GM12878 (cell line): ENCODE measurements around the gene SCAMP4. TPM values are rescaled to one million over a fixed set of nuclear protein-coding genes. Genes with fewer than 3 reads are reported as not detected.

Source experiments
- ATAC-seq: fragments of 200-7000 bp; cut with Tn5 transposase; 3 replicates; pipeline ENCODE4 v1.9.1; 2020; ENCODE audit warnings: mild to moderate bottlenecking, moderate library complexity
- BruUV-seq: library from RNA; stranded (reverse); fragments of 400-500 nt; replicated peaks from 2 replicates; lab custom pipeline; 2021; lab: Mats Ljungman, UMichigan
- CTCF ChIA-PET: fragments of 300-600 bp; sonication (Branson Sonifier 250); formaldehyde crosslinking; extraction: SDS; loops from one replicate; lab custom pipeline; 2021; ENCODE audit warnings: inconsistent platforms; lab: Yijun Ruan, JAX
- POLR2A ChIA-PET: fragments of 350-600 bp; formaldehyde crosslinking; extraction: SDS; loops from one replicate; lab custom pipeline; 2021; ENCODE audit warnings: inconsistent platforms; lab: Charles Lee
- RAD21 ChIA-PET: fragments of 300-600 bp; sonication (Branson Sonifier 250); formaldehyde crosslinking; loops from one replicate; lab custom pipeline; 2023; ENCODE audit warnings: antibody characterized with exemption; ENCODE audit not compliant: unreplicated experiment; lab: Charles Lee
- SMC1A ChIA-PET: fragments of 300-600 bp; sonication (Branson Sonifier 250); formaldehyde crosslinking; loops from one replicate; lab custom pipeline; 2023; ENCODE audit not compliant: unreplicated experiment, uncharacterized antibody; lab: Charles Lee
- DNase-seq: peaks from one replicate; pipeline ENCODE4 v3.0.0-alpha.2; 2011; ENCODE audit warnings: low read depth, low spot score
- FAIRE-seq: peaks from 3 replicates; lab custom pipeline; 2011; peaks lifted over from hg19 to GRCh38; lab: Jason Lieb, UNC
- H2AFZ ChIP-seq: 2 replicates; pipeline ENCODE4 v1.6.0; 2011; ENCODE audit warnings: low read depth, low read length, control low read depth; ENCODE audit not compliant: control insufficient read depth
- H3K27ac ChIP-seq: 2 replicates; pipeline ENCODE4 v1.5.1; 2011; ENCODE audit warnings: control low read depth; ENCODE audit not compliant: control insufficient read depth, insufficient read depth
- H3K27me3 ChIP-seq, 2 experiments: replicated peaks in 1 of 2; 2 replicates each; pipeline versions ENCODE4 v1.6.0 to v1.6.1; 2011; ENCODE audit warnings: low read length in 1 of 2; ENCODE audit not compliant: control insufficient read depth in 2 of 2, insufficient read depth in 2 of 2
- H3K36me3 ChIP-seq, 2 experiments: 2 replicates each; pipeline ENCODE4 v1.5.1; 2011; ENCODE audit warnings: low read length in 1 of 2; ENCODE audit not compliant: control insufficient read depth in 2 of 2, insufficient read depth in 2 of 2
- H3K4me1 ChIP-seq: 2 replicates; pipeline ENCODE4 v1.6.1; 2011; ENCODE audit warnings: mild to moderate bottlenecking, low read length, moderate library complexity, mixed read lengths; ENCODE audit not compliant: control insufficient read depth, insufficient read depth
- H3K4me2 ChIP-seq: 2 replicates; pipeline ENCODE4 v1.6.0; 2011; ENCODE audit warnings: control low read depth; ENCODE audit not compliant: control insufficient read depth, insufficient read depth
- H3K4me3 ChIP-seq: fragments of 200-600 bp; sonication (generic); 2 replicates; pipeline ENCODE4 v1.5.1; 2016
- H3K79me2 ChIP-seq: 2 replicates; pipeline ENCODE4 v1.6.0; 2011; ENCODE audit warnings: low read length; ENCODE audit not compliant: control insufficient read depth, insufficient read depth
- H3K9ac ChIP-seq: 2 replicates; pipeline ENCODE4 v1.8.0; 2011; ENCODE audit warnings: low read length, control low read depth, mixed read lengths; ENCODE audit not compliant: control insufficient read depth, insufficient read depth
- H3K9me3 ChIP-seq: replicated peaks from 3 replicates; pipeline ENCODE4 v1.5.1; 2011; ENCODE audit warnings: mild to moderate bottlenecking, low read length; ENCODE audit not compliant: control insufficient read depth, insufficient read depth
- H4K20me1 ChIP-seq: 2 replicates; pipeline ENCODE4 v1.6.0; 2011; ENCODE audit not compliant: control insufficient read depth, insufficient read depth
- BCL11A ChIP-seq: IDR thresholded peaks from 2 replicates; pipeline ENCODE4 v1.6.1; 2011; ENCODE audit warnings: low read depth, low read length
- EP300 ChIP-seq, 2 experiments: fragments of 150-350 bp in 1 of 2; IDR thresholded peaks; 2 replicates each; pipeline ENCODE4 v1.6.1; 2011 to 2012; ENCODE audit warnings: low read depth in 2 of 2, low read length in 2 of 2, borderline replicate concordance in 1 of 2, improper control_type of control experiment in 1 of 2, inconsistent platforms in 1 of 2; ENCODE audit not compliant: control insufficient read depth in 1 of 2
- FOS ChIP-seq: IDR thresholded peaks from 3 replicates; pipeline ENCODE4 v1.6.1; 2011; ENCODE audit warnings: borderline replicate concordance; ENCODE audit not compliant: insufficient read length; ENCODE audit errors: extremely low read depth
- JUNB ChIP-seq: IDR thresholded peaks from 2 replicates; pipeline ENCODE4 v1.6.1; 2016; ENCODE audit warnings: antibody characterized with exemption, mild to moderate bottlenecking
- JUND ChIP-seq: IDR thresholded peaks from 2 replicates; pipeline ENCODE4 v1.6.1; 2012; ENCODE audit warnings: low read depth, mild to moderate bottlenecking, low read length, improper control_type of control experiment, moderate library complexity
- NRF1 ChIP-seq: conservative IDR thresholded peaks from 2 replicates; pipeline ENCODE4 v1.6.1; 2011; ENCODE audit warnings: mild to moderate bottlenecking, low read depth, low read length, improper control_type of control experiment
- PAX5 ChIP-seq: IDR thresholded peaks from 2 replicates; pipeline ENCODE4 v1.6.1; 2011; ENCODE audit warnings: low read depth, low read length, borderline replicate concordance
- RAD51 ChIP-seq: fragments of 450-650 bp; IDR thresholded peaks from 2 replicates; pipeline ENCODE4 v1.6.1; 2016; ENCODE audit warnings: moderate library complexity, mild to moderate bottlenecking, inconsistent platforms
- STAT1 ChIP-seq: fragments of 450-650 bp; conservative IDR thresholded peaks from 2 replicates; pipeline ENCODE4 v1.6.1; 2014; ENCODE audit warnings: antibody characterized with exemption, mild to moderate bottlenecking
- TAF1 ChIP-seq: IDR thresholded peaks from 2 replicates; pipeline ENCODE4 v1.6.1; 2011; ENCODE audit warnings: mild to moderate bottlenecking, low read depth, low read length, borderline replicate concordance
- WGBS: methylation state at CpG from one replicate; pipeline ENCODE4 v1.1.6; 2016; ENCODE audit warnings: low lambda C conversion rate; ENCODE audit not compliant: insufficient replicate concordance, insufficient coverage; ENCODE audit errors: missing lambda C conversion rate; 5-methylcytosine and 5-hydroxymethylcytosine counted together
- in situ Hi-C: fragments of 300-500 bp; cut with MboI; formaldehyde crosslinking; loops from 9 replicates; pipeline ENCODE4 v1.14.3; 2018; ENCODE audit warnings: mixed read lengths
- intact Hi-C: fragments of 100-400 bp; cut with micrococcal nuclease; formaldehyde crosslinking; loops from one replicate; pipeline ENCODE4 v1.14.2; 2022; ENCODE audit not compliant: unreplicated experiment
- polyA plus RNA-seq, 11 experiments: library from polyadenylated mRNA; depleted of rRNA in 4 of 11; unstranded in 6 of 11; stranded (reverse) in 5 of 11; fragments of >200 nt; fragmentation: Nextera tagmentation in 4 of 11; fragmentation: Illumina TruSeq in 1 of 11; extraction: Ambion mirVana in 4 of 11; extraction: Trizol in 1 of 11; gene quantifications; 1 replicate in 1 of 11; 2 replicates in 10 of 11; pipeline versions ENCODE4 v1.2.1 to v1.2.3, GENCODE V29; 2011 to 2016; ENCODE audit warnings: inconsistent platforms in 2 of 11, missing spikeins in 2 of 11, low read depth in 1 of 11
- total RNA-seq, 4 experiments: library from RNA; depleted of rRNA in 3 of 4; stranded (reverse); fragments of >200 nt in 3 of 4; fragmentation: Illumina TruSeq in 1 of 4; extraction: Trizol in 1 of 4; gene quantifications; 2 replicates each; pipeline versions ENCODE4 v1.2.1 to v1.2.3, GENCODE V29; 2013 to 2021
- TF ChIP-seq, protein P1 (sequence below): IDR thresholded peaks from 2 replicates; pipeline ENCODE4 v1.6.1; 2012; ENCODE audit warnings: mild to moderate bottlenecking, low read depth, low read length
- TF ChIP-seq, protein P2 (sequence below): fragments of 450-650 bp; IDR thresholded peaks from 2 replicates; pipeline ENCODE4 v1.6.1; 2017; ENCODE audit warnings: mild to moderate bottlenecking, low read depth, inconsistent platforms; ENCODE audit not compliant: poor library complexity, severe bottlenecking

SCAMP4 gene
- total and polyA plus RNA-seq, 10 of the 15 experiments (the other 5 are each of a cell fraction or from before 2014, with no cell fraction given): 0.63 to 34.7 (median 12.8) TPM

DNA sequence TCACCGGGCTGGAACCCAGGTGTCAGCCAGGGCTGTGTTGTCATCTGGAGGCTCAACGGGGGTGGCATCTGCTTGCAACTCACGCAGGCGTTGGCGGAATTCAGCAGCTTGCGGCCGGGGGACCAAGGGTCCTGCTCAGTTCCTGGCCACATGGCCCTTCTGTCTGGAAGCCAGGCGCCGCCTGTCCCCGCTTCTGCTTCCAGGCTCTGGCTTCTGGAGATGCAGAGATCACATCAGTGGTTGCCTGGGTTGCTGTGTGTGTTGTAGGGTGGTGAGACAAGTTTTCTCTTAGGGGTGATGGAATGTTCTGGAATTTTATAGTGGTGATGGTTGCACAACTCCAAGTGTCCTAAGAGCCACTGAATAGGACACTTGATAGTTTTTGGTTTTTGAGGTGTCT lies 5.0 kb downstream of the SCAMP4 start:
- RAD21 ChIA-PET: no interaction called here
- no peaks in the 10 kb centered on the region for H4K20me1 ChIP-seq
- WGBS: over 99% methylated on average over 10 of the region's 10 CpGs
- H3K27me3 ChIP-seq: no peaks in the 10 kb centered on the region
- intact Hi-C loops: no loop called here
- H3K4me2 ChIP-seq: no peak overlapping the region
- no peak overlapping the region for H3K27ac ChIP-seq
- peaks cover 36% of the 10 kb centered on the region for H3K79me2 ChIP-seq
- no peak for ATAC-seq
- CTCF ChIA-PET: interaction anchor here (0.9 kb wide), 1 partner anchor 17 kb away, joined by 4 read pairs; no protein-coding TSS in a partner anchor
- no peak for TF ChIP-seq STAT1
- no peak for TF ChIP-seq EP300 (IDR thresholded peaks at IDR 0.05; ENCODE audit: borderline replicate concordance in 1 of 2, control insufficient read depth in 1 of 2, low read depth in 2 of 2, low read length in 2 of 2)
- no peak for TF ChIP-seq RAD51
- H3K36me3 ChIP-seq: peaks cover 0 to 5% of the 10 kb centered on the region in 2 experiments; a peak in 2 of 4 replicates
- H3K4me3 ChIP-seq: no peak overlapping the region
- H3K4me1 ChIP-seq: peaks cover 17% of the 10 kb centered on the region
- no peak for DNase-seq
- POLR2A ChIA-PET: interaction anchor here (0.6 kb wide), 1 partner anchor 26 kb away, joined by 4 read pairs; no protein-coding TSS in a partner anchor
- no TSS peak for BruUV-seq
- no peaks in the 10 kb centered on the region for H3K9me3 ChIP-seq
- FAIRE-seq: no peak
- H2AFZ ChIP-seq: no peak overlapping the region
- SMC1A ChIA-PET: no interaction called here
- H3K9ac ChIP-seq: no peak overlapping the region
- in situ Hi-C loops: no loop called here

DNA sequence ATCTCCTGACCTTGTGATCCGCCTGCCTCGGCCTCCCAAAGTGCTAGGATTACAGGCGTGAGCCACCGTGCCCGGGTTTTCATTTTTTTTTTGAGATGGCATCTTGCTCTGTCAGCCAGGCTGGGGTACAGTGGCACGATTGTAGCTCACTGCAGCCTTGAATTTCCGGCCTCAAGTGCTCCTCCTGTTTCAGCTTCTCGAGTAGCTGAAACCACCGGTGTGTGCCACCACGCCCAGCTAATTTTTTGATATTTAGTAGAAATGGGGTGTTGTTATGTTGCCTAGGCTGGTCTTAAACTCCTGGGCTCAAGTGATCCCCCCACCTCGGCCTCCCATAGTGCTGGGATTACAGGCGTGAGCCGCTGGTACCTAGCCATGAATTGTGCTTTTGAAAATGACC lies 5.9 kb downstream of the SCAMP4 start:
- RAD21 ChIA-PET: interaction anchor here (0.6 kb wide), 1 partner anchor 14 kb away, joined by 3 read pairs; no protein-coding TSS in a partner anchor
- Histone ChIP-seq H3K9me3 (no peaks in the 10 kb centered on the region), H3K36me3 (peaks cover 0 to 5% of the 10 kb centered on the region in 2 experiments; a peak in 2 of 4 replicates), H3K4me3 (no peak overlapping the region), H4K20me1 (no peaks in the 10 kb centered on the region), H3K79me2 (peaks cover 30% of the 10 kb centered on the region), H3K4me2 (no peak overlapping the region), H3K9ac (no peak overlapping the region), H3K27ac (no peak overlapping the region), H3K4me1 (peaks cover 12% of the 10 kb centered on the region), H2AFZ (no peak overlapping the region), H3K27me3 (no peaks in the 10 kb centered on the region)
- FAIRE-seq (no peak), DNase-seq (no peak), ATAC-seq (no peak)
- intact Hi-C loops (no loop called here), in situ Hi-C loops (no loop called here)
- POLR2A ChIA-PET: no interaction called here
- CTCF ChIA-PET: interaction anchor here (0.9 to 1.0 kb wide), 2 partner anchors 13 to 16 kb away, joined by 3 to 4 read pairs; no protein-coding TSS in a partner anchor
- SMC1A ChIA-PET: interaction anchor here (0.9 kb wide), 1 partner anchor 74 kb away, joined by 3 read pairs; no protein-coding TSS in a partner anchor
- 98% methylated on average over 13 of the region's 13 CpGs for WGBS
- BruUV-seq: no TSS peak
- TF ChIP-seq, protein P1, sequence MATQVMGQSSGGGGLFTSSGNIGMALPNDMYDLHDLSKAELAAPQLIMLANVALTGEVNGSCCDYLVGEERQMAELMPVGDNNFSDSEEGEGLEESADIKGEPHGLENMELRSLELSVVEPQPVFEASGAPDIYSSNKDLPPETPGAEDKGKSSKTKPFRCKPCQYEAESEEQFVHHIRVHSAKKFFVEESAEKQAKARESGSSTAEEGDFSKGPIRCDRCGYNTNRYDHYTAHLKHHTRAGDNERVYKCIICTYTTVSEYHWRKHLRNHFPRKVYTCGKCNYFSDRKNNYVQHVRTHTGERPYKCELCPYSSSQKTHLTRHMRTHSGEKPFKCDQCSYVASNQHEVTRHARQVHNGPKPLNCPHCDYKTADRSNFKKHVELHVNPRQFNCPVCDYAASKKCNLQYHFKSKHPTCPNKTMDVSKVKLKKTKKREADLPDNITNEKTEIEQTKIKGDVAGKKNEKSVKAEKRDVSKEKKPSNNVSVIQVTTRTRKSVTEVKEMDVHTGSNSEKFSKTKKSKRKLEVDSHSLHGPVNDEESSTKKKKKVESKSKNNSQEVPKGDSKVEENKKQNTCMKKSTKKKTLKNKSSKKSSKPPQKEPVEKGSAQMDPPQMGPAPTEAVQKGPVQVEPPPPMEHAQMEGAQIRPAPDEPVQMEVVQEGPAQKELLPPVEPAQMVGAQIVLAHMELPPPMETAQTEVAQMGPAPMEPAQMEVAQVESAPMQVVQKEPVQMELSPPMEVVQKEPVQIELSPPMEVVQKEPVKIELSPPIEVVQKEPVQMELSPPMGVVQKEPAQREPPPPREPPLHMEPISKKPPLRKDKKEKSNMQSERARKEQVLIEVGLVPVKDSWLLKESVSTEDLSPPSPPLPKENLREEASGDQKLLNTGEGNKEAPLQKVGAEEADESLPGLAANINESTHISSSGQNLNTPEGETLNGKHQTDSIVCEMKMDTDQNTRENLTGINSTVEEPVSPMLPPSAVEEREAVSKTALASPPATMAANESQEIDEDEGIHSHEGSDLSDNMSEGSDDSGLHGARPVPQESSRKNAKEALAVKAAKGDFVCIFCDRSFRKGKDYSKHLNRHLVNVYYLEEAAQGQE: no peak
- TF ChIP-seq, protein P2, sequence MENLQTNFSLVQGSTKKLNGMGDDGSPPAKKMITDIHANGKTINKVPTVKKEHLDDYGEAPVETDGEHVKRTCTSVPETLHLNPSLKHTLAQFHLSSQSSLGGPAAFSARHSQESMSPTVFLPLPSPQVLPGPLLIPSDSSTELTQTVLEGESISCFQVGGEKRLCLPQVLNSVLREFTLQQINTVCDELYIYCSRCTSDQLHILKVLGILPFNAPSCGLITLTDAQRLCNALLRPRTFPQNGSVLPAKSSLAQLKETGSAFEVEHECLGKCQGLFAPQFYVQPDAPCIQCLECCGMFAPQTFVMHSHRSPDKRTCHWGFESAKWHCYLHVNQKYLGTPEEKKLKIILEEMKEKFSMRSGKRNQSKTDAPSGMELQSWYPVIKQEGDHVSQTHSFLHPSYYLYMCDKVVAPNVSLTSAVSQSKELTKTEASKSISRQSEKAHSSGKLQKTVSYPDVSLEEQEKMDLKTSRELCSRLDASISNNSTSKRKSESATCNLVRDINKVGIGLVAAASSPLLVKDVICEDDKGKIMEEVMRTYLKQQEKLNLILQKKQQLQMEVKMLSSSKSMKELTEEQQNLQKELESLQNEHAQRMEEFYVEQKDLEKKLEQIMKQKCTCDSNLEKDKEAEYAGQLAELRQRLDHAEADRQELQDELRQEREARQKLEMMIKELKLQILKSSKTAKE: no peak
- no peak for TF ChIP-seq NRF1
- TF ChIP-seq JUND: no peak
- TF ChIP-seq JUNB: no peak
- no peak for TF ChIP-seq BCL11A
- no peak for TF ChIP-seq PAX5
- no peak for TF ChIP-seq TAF1
- TF ChIP-seq FOS: no peak
